ENCODE data around the gene EGR1. TPM values are rescaled to one million over a fixed set of nuclear protein-coding genes. Genes with fewer than 3 reads are reported as not detected.

EGR1 gene
- total RNA-seq, 2 experiments from 2014 or later, result 64.2 to 69.4 TPM

Other genes with a start within 250 kb of the EGR1 start
- under 1 TPM in 1 of 2 experiments, not detected in 1; 0.12 TPM for gene GFRA3, start 190.9 kb upstream of the EGR1 start, total RNA-seq
- gene CDC25C, start 133.7 kb upstream of the EGR1 start, total RNA-seq, result 10 to 100 TPM; 19.1 to 19.2 TPM
- 10 to 100 TPM; 17.2 to 19.2 TPM for gene FAM53C, start 127.2 kb upstream of the EGR1 start, total RNA-seq
- 10 to 100 TPM; 38.6 to 39.6 TPM for gene KDM3B, start 112.8 kb upstream of the EGR1 start, total RNA-seq
- gene REEP2, start 26.4 kb upstream of the EGR1 start, total RNA-seq, result 10 to 100 TPM in 1 of 2 experiments, 1 to 10 TPM in 1; 6.1 to 10.9 TPM
- 100 to 1,000 TPM; 131 to 132 TPM for gene ETF1, start 77.8 kb downstream of the EGR1 start, total RNA-seq
- 100 to 1,000 TPM; 358 to 368 TPM for gene HSPA9, start 109.9 kb downstream of the EGR1 start, total RNA-seq

Measured in activated CD4-positive, alpha-beta memory T cell treated with anti-CD3 and anti-CD28 coated beads for 36 hours (primary cell).